Measurements from ENCODE around the gene PTPRN2.
"Not testable (repeated sequence)": the region's sequence is repeated elsewhere in the genome, so short reads cannot be mapped to it uniquely, and the experiment has no call there.

The PTPRN2 gene

GRCh38 chr7:157901166-157901565 lies 686.5 kb downstream of the PTPRN2 start:
- no peak overlapping the region for H3K4me3 ChIP-seq (ENCODE audit: low read depth, low read length)
- no peak for TF ChIP-seq CTCF (IDR thresholded peaks at IDR 0.05; ENCODE audit: borderline replicate concordance, insufficient read depth, low read depth, low read length)

- no peak overlapping the region for H3K4me3 ChIP-seq (ENCODE audit: low read depth, low read length)
- TF ChIP-seq CTCF (IDR thresholded peaks at IDR 0.05; ENCODE audit: borderline replicate concordance, insufficient read depth, low read depth, low read length) = no peak
Observed at GRCh38 chr7:157900556-157900955, 687.1 kb downstream of the PTPRN2 start.

GRCh38 chr7:157900011-157900410 lies 687.6 kb downstream of the PTPRN2 start:
- TF ChIP-seq CTCF (IDR thresholded peaks at IDR 0.05; ENCODE audit: borderline replicate concordance, insufficient read depth, low read depth, low read length) = no peak
- H3K4me3 ChIP-seq (ENCODE audit: low read depth, low read length) = no peak overlapping the region

- no peak overlapping the region for H3K4me3 ChIP-seq (ENCODE audit: low read depth, low read length)
- no peak for TF ChIP-seq CTCF (IDR thresholded peaks at IDR 0.05; ENCODE audit: borderline replicate concordance, insufficient read depth, low read depth, low read length)
Observed at GRCh38 chr7:157898802-157899505, 688.7 kb downstream of the PTPRN2 start.

- H3K4me3 ChIP-seq (ENCODE audit: low read depth, low read length) = no peak overlapping the region
- TF ChIP-seq CTCF (IDR thresholded peaks at IDR 0.05; ENCODE audit: borderline replicate concordance, insufficient read depth, low read depth, low read length) = no peak
Observed at GRCh38 chr7:157898261-157898660, 689.4 kb downstream of the PTPRN2 start.

- TF ChIP-seq CTCF (IDR thresholded peaks at IDR 0.05; ENCODE audit: borderline replicate concordance, insufficient read depth, low read depth, low read length) = no peak
- no peak overlapping the region for H3K4me3 ChIP-seq (ENCODE audit: low read depth, low read length)
Observed at GRCh38 chr7:157897681-157898080, 689.9 kb downstream of the PTPRN2 start.

GRCh38 chr7:157896774-157897555 lies 690.7 kb downstream of the PTPRN2 start:
- H3K4me3 ChIP-seq (ENCODE audit: low read depth, low read length) = no peak overlapping the region
- TF ChIP-seq CTCF (IDR thresholded peaks at IDR 0.05; ENCODE audit: borderline replicate concordance, insufficient read depth, low read depth, low read length) = no peak

- H3K4me3 ChIP-seq (ENCODE audit: low read depth, low read length) = not testable (repeated sequence)
Observed at GRCh38 chr7:157896376-157896675, 691.3 kb downstream of the PTPRN2 start.
